ENCODE results near the gene KHDC4. TPM values are rescaled to one million over a fixed set of nuclear protein-coding genes. Genes with fewer than 3 reads are reported as not detected.

The KHDC4 gene
- total and polyA plus RNA-seq, 10 of the 15 experiments (the other 5 are each of a cell fraction or from before 2014, with no cell fraction given) = 11.7 to 109 (median 41.9) TPM

DNA sequence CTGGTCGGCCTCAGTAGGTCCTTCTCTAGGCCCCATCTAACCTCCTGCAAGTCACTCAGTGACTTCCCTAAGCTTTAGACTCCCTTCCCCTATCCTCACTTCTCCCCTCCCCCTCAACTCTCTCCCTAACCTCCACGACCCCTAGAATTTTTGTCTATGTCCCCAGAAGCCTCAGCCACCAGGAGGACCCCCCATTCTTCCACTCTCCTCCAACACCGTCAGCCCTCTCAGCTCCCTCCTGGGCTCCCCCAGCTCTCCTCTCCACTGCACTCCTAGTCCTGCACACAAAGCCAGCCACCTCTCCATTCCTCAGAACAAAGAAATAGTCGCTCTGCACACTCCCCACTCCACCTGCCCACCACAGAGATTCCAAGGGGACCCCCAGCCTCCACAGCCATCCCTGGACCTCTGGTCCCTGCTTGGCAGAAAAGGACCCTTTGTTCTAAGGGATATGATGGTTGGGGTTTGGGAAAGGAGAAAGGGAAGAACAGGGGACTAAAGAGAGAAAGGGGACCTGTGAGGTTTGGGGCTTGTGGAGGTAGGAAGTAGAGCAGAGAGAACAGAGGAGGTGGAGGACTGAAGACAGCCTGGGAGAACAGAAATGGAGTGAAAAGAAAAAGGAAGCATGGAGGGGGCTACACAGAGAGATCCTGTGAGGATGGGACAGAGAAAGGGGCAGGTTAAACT is 41.3 kb upstream of the KHDC4 start:
- Histone ChIP-seq H3K27ac (ENCODE audit: control insufficient read depth, insufficient read depth) (peak overlapping the region; percentile 97), H3K4me1 (ENCODE audit: control insufficient read depth, insufficient read depth, low read length) (peaks cover 26% of the 10 kb centered on the region), H3K36me3 (ENCODE audit: control insufficient read depth in 2 of 2, insufficient read depth in 2 of 2, low read length in 1 of 2) (peaks cover 0 to 2% of the 10 kb centered on the region in 2 experiments; a peak in 1 of 4 replicates), H3K79me2 (ENCODE audit: control insufficient read depth, insufficient read depth, low read length) (peaks cover 97% of the 10 kb centered on the region), H3K4me3 (peak overlapping the region; percentile 100), H3K9ac (ENCODE audit: control insufficient read depth, insufficient read depth, low read length) (peak overlapping the region; percentile 95; the same call in 1 of the 2 replicates), H3K4me2 (ENCODE audit: control insufficient read depth, insufficient read depth) (peak overlapping the region; percentile 86), H3K27me3 (replicated peaks in 1 of 2; ENCODE audit: control insufficient read depth in 2 of 2, insufficient read depth in 2 of 2, low read length in 1 of 2) (no peaks in the 10 kb centered on the region), H2AFZ (ENCODE audit: control insufficient read depth, low read depth, low read length) (no peak overlapping the region), H3K9me3 (replicated peaks; ENCODE audit: control insufficient read depth, insufficient read depth, low read length) (no peaks in the 10 kb centered on the region), H4K20me1 (ENCODE audit: control insufficient read depth, insufficient read depth) (peaks cover 4% of the 10 kb centered on the region; the same call in 1 of the 2 replicates)
- ChIA-PET CTCF (interaction anchor here (1.0 to 14.7 kb wide), 12 partner anchors 8 to 117 kb away, joined by 3 to 227 read pairs (median 8); partner anchors contain the start of gene RXFP4), SMC1A (ENCODE audit: uncharacterized antibody, unreplicated experiment) (interaction anchor here (0.6 to 16.7 kb wide), 13 partner anchors 8 to 89 kb away, joined by 3 to 229 read pairs (median 7); partner anchors contain the start of genes KHDC4 and RXFP4), POLR2A (interaction anchor here (0.6 to 14.9 kb wide), 12 partner anchors 8 to 118 kb away, joined by 3 to 273 read pairs (median 4); partner anchors contain the start of genes GON4L, KHDC4 and RXFP4), RAD21 (ENCODE audit: unreplicated experiment) (interaction anchor here (0.7 to 14.4 kb wide), 10 partner anchors 9 to 90 kb away, joined by 3 to 214 read pairs (median 44); partner anchors contain the start of genes KHDC4 and RXFP4)
- in situ Hi-C loops (cut with MboI) (no loop called here), intact Hi-C loops (cut with micrococcal nuclease; ENCODE audit: unreplicated experiment) (loop anchor here (2.0 to 5.0 kb wide), 3 partner anchors 17 to 77 kb away; partner anchors contain the start of genes LAMTOR2 and UBQLN4)
- FAIRE-seq (no peak), DNase-seq (ENCODE audit: low read depth, low spot score) (no peak), ATAC-seq (no peak)
- BruUV-seq (replicated peaks) = no TSS peak
- 0% methylated on average over 4 of the region's 4 CpGs for WGBS (ENCODE audit: insufficient coverage, insufficient replicate concordance, low lambda C conversion rate, missing lambda C conversion rate)
- no peak for TF ChIP-seq RBBP5 (conservative IDR thresholded peaks at IDR 0.05)
- 0 out of 2 replicates have a peak, but pooled peaks have one; percentile 31 for TF ChIP-seq HDGF (IDR thresholded peaks at IDR 0.05)
